Limb (tissue), 2 donors: Measurements from ENCODE around the gene PTMA.

ENCODE experiments used
- DNase-seq, 2 donors: peaks; one replicate each; pipeline ENCODE4 v3.0.0-alpha.2; 2016; ENCODE audit errors: extremely low spot score in 2 of 2

The PTMA gene

GRCh38 chr2:231676243-231676642 lies 32.1 kb upstream of the PTMA start:
- DNase-seq = no peak

- peak; percentile 88 for DNase-seq
Observed at GRCh38 chr2:231677632-231678104, 30.7 kb upstream of the PTMA start.

GRCh38 chr2:231679908-231680284 lies 28.4 kb upstream of the PTMA start:
- no peak for DNase-seq

- DNase-seq = no peak
Observed at GRCh38 chr2:231680285-231680991, 27.9 kb upstream of the PTMA start.

GRCh38 chr2:231680992-231681852 lies 27.1 kb upstream of the PTMA start:
- peak; percentile 88 to 89 for DNase-seq

- no peak for DNase-seq
Observed at GRCh38 chr2:231682603-231683291, 25.6 kb upstream of the PTMA start.

GRCh38 chr2:231683292-231684235 lies 24.8 kb upstream of the PTMA start:
- no peak for DNase-seq

GRCh38 chr2:231684314-231685223 lies 23.8 kb upstream of the PTMA start:
- DNase-seq = peak in 1 of 2 donors; percentile 70

GRCh38 chr2:231685349-231686191 lies 22.8 kb upstream of the PTMA start:
- DNase-seq = no peak

- DNase-seq = no peak
Observed at GRCh38 chr2:231686192-231687100, 21.9 kb upstream of the PTMA start.

GRCh38 chr2:231687133-231687852 lies 21.0 kb upstream of the PTMA start:
- DNase-seq = no peak

- no peak for DNase-seq
Observed at GRCh38 chr2:231687961-231688360, 20.4 kb upstream of the PTMA start.

GRCh38 chr2:231688719-231689118 lies 19.6 kb upstream of the PTMA start:
- DNase-seq = no peak

- no peak for DNase-seq
Observed at GRCh38 chr2:231689124-231689893, 19.0 kb upstream of the PTMA start.

GRCh38 chr2:231691251-231691772 lies 17.0 kb upstream of the PTMA start:
- no peak for DNase-seq

GRCh38 chr2:231692847-231693246 lies 15.5 kb upstream of the PTMA start:
- no peak for DNase-seq
